PC-9 (cell line): Measurements from ENCODE around the gene MLYCD. TPM values are rescaled to one million over a fixed set of nuclear protein-coding genes. Genes with fewer than 3 reads are reported as not detected.

Experiments
- BruUV-seq: library from RNA; stranded (reverse); fragments of 400-500 nt; replicated peaks from 2 replicates; lab custom pipeline; 2021; lab: Mats Ljungman, UMichigan
- CTCF ChIA-PET: fragments of 300-600 bp; sonication (Branson Sonifier 250); formaldehyde crosslinking; loops from one replicate; lab custom pipeline; 2022; ENCODE audit warnings: antibody characterized with exemption; lab: Charles Lee
- POLR2A ChIA-PET: fragments of 300-600 bp; sonication (Branson Sonifier 250); formaldehyde crosslinking; loops from one replicate; lab custom pipeline; 2022; ENCODE audit warnings: antibody characterized with exemption; ENCODE audit not compliant: unreplicated experiment; lab: Charles Lee
- DNase-seq, 2 experiments: peaks; one replicate each; pipeline versions ENCODE4 v3.0.0 to v3.0.0-alpha.2; 2015 to 2022; ENCODE audit warnings: mixed read lengths in 1 of 2
- H2AFZ ChIP-seq: fragments of 200-600 bp; sonication (generic); 2 replicates; pipeline ENCODE4 v1.8.1; 2017; ENCODE audit warnings: antibody characterized with exemption
- H3F3A ChIP-seq: fragments of 200-600 bp; sonication (generic); 2 replicates; pipeline ENCODE4 v1.8.1; 2017; ENCODE audit warnings: antibody characterized with exemption, mild to moderate bottlenecking, low read depth; ENCODE audit not compliant: insufficient read depth
- H3K27ac ChIP-seq: fragments of 200-600 bp; sonication (generic); 2 replicates; pipeline ENCODE4 v1.6.1; 2016; ENCODE audit warnings: mixed run types
- H3K27me3 ChIP-seq: fragments of 200-600 bp; sonication (generic); 2 replicates; pipeline ENCODE4 v1.6.1; 2016; ENCODE audit warnings: low read depth, mixed run types; ENCODE audit not compliant: insufficient read depth
- H3K36me3 ChIP-seq: fragments of 200-600 bp; sonication (generic); 2 replicates; pipeline ENCODE4 v1.6.1; 2016; ENCODE audit warnings: low read depth, mixed run types
- H3K4me1 ChIP-seq: fragments of 200-600 bp; sonication (generic); replicated peaks from 2 replicates; pipeline ENCODE4 v1.6.1; 2016; ENCODE audit warnings: mixed run types; ENCODE audit not compliant: insufficient read depth
- H3K4me2 ChIP-seq: fragments of 200-600 bp; sonication (generic); 2 replicates; pipeline ENCODE4 v1.6.1; 2017; ENCODE audit warnings: mixed run types
- H3K4me3 ChIP-seq: fragments of 200-600 bp; sonication (generic); 2 replicates; pipeline ENCODE4 v1.6.1; 2016; ENCODE audit warnings: mixed run types
- H3K79me2 ChIP-seq: fragments of 200-600 bp; sonication (generic); 2 replicates; pipeline ENCODE4 v1.6.1; 2017; ENCODE audit warnings: low read depth, mixed run types
- H3K9me2 ChIP-seq: fragments of 200-600 bp; sonication (generic); 2 replicates; pipeline ENCODE4 v1.8.1; 2017; ENCODE audit warnings: mild to moderate bottlenecking; ENCODE audit not compliant: insufficient read depth
- H3K9me3 ChIP-seq: fragments of 200-600 bp; sonication (generic); 2 replicates; pipeline ENCODE4 v1.8.1; 2016; ENCODE audit warnings: low read depth; ENCODE audit not compliant: insufficient read depth
- H4K20me1 ChIP-seq: fragments of 200-600 bp; sonication (generic); 2 replicates; pipeline ENCODE4 v1.8.1; 2017; ENCODE audit not compliant: insufficient read depth
- EZH2 ChIP-seq: fragments of 200-600 bp; sonication (generic); IDR thresholded peaks from 2 replicates; pipeline ENCODE4 v1.8.0; 2017; ENCODE audit warnings: antibody characterized with exemption, low read depth
- intact Hi-C: fragments of 100-400 bp; cut with micrococcal nuclease; formaldehyde crosslinking; loops from one replicate; pipeline ENCODE4 v1.10.0; 2022; ENCODE audit not compliant: unreplicated experiment
- total RNA-seq: library from RNA; stranded (reverse); gene quantifications from 2 replicates; pipeline ENCODE4 v1.2.3, GENCODE V29; 2021
- TF ChIP-seq, protein P1 (sequence below): fragments of 200-600 bp; sonication (generic); conservative IDR thresholded peaks from 2 replicates; pipeline ENCODE4 v1.6.1; 2017; ENCODE audit warnings: mixed run types, antibody characterized with exemption, mild to moderate bottlenecking, moderate library complexity

The MLYCD gene
- total RNA-seq, 1 experiment from 2014 or later, result 4.7 TPM

DNA sequence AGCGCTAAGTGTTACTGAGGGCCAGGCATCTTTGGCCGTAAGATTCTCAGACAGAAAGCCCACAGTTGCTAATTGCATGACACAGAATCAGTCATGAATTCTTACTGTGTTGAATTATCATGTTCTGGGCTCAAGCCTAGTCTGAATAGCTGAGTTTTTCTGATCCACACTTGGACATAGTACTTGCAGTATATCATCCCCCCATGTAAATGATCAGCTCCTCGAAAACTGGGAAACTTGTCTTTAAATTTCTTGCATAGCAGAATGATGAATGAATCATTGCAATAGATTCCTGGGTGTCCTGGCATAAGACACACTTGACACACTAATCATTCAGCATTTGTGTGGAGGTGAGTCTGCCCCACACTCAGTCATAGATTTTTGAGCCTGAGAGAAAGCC lies 2.2 kb downstream of the MLYCD start:
- Histone ChIP-seq H3K27ac (no peak overlapping the region), H3K4me1 (peaks cover 12% of the 10 kb centered on the region), H3K4me2 (no peak overlapping the region), H4K20me1 (peaks cover 15% of the 10 kb centered on the region), H3K79me2 (no peaks in the 10 kb centered on the region), H2AFZ (no peak overlapping the region), H3F3A (0 out of 2 replicates have a peak, but pooled peaks cover 4% of the 10 kb centered on the region), H3K9me2 (no peaks in the 10 kb centered on the region), H3K9me3 (no peaks in the 10 kb centered on the region), H3K27me3 (peaks cover 5% of the 10 kb centered on the region; the same call in 1 of the 2 replicates), H3K4me3 (no peak overlapping the region), H3K36me3 (no peaks in the 10 kb centered on the region)
- CTCF ChIA-PET, result no interaction called here
- TF ChIP-seq EZH2, result no peak
- TF ChIP-seq, protein P1, sequence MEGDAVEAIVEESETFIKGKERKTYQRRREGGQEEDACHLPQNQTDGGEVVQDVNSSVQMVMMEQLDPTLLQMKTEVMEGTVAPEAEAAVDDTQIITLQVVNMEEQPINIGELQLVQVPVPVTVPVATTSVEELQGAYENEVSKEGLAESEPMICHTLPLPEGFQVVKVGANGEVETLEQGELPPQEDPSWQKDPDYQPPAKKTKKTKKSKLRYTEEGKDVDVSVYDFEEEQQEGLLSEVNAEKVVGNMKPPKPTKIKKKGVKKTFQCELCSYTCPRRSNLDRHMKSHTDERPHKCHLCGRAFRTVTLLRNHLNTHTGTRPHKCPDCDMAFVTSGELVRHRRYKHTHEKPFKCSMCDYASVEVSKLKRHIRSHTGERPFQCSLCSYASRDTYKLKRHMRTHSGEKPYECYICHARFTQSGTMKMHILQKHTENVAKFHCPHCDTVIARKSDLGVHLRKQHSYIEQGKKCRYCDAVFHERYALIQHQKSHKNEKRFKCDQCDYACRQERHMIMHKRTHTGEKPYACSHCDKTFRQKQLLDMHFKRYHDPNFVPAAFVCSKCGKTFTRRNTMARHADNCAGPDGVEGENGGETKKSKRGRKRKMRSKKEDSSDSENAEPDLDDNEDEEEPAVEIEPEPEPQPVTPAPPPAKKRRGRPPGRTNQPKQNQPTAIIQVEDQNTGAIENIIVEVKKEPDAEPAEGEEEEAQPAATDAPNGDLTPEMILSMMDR, result no peak
- no peak for DNase-seq
- intact Hi-C loops, result no loop called here
- BruUV-seq, result no TSS peak
- POLR2A ChIA-PET, result interaction anchor here (0.6 kb wide), 1 partner anchor 64 kb away, joined by 3 read pairs; no protein-coding TSS in a partner anchor

DNA sequence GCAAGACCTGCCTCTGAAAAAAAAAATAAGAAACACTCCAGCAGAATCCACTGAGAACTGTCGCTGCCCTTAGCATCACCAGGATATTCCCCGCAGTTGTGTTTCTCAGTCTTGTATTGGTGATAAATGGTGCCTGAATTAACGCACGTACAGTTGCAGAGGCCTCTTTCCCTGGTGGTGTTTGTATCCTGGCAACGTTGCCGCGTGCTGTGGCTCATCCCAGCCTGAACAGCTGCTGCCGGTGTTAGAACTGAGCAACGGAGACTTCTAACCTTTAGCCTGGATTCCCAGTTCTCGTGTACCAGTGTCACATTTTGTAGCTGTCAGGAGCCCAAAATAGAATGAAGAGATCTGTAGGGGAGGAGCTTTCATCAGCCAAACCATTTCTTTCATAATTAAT lies 4.8 kb downstream of the MLYCD start:
- H3K9me2 ChIP-seq, result no peaks in the 10 kb centered on the region
- H4K20me1 ChIP-seq, result peaks cover 15% of the 10 kb centered on the region
- H3K36me3 ChIP-seq, result 0 out of 2 replicates have a peak, but pooled peaks cover 4% of the 10 kb centered on the region
- intact Hi-C loops, result no loop called here
- CTCF ChIA-PET, result no interaction called here
- no peaks in the 10 kb centered on the region for H3K9me3 ChIP-seq
- no peak overlapping the region for H2AFZ ChIP-seq
- no TSS peak for BruUV-seq
- no peak overlapping the region for H3K27ac ChIP-seq
- DNase-seq, result no peak
- no peaks in the 10 kb centered on the region for H3F3A ChIP-seq
- no peak overlapping the region for H3K4me3 ChIP-seq
- peaks cover 12% of the 10 kb centered on the region for H3K4me1 ChIP-seq
- no peaks in the 10 kb centered on the region for H3K27me3 ChIP-seq
- TF ChIP-seq, protein P1, result no peak
- TF ChIP-seq EZH2, result no peak
- H3K79me2 ChIP-seq, result no peaks in the 10 kb centered on the region
- H3K4me2 ChIP-seq, result no peak overlapping the region
- POLR2A ChIA-PET, result no interaction called here

DNA sequence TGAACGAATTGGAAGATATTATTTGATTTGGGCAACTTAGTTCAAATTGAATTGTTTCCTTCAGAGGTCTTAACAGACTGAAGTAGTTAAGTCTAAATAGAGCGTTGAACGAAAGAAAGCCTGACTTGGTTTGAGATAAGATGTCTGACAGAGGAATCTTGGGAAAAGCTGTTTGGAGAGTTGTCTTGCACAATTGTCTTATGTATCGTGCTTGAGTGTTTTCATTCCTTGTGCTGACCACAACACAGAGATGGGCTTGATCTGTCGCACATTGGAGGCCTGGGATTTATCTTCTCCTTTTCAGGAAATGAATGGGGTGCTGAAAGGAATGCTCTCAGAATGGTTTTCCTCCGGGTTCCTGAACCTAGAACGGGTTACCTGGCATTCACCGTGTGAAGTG lies 7.8 kb downstream of the MLYCD start:
- BruUV-seq, result no TSS peak
- H3K9me3 ChIP-seq, result no peaks in the 10 kb centered on the region
- no peaks in the 10 kb centered on the region for H3K27me3 ChIP-seq
- no peak for DNase-seq
- H3K36me3 ChIP-seq, result 0 out of 2 replicates have a peak, but pooled peaks cover 4% of the 10 kb centered on the region
- TF ChIP-seq, protein P1, result no peak
- TF ChIP-seq EZH2, result no peak
- H3K79me2 ChIP-seq, result no peaks in the 10 kb centered on the region
- no peak overlapping the region for H3K27ac ChIP-seq
- H3K4me2 ChIP-seq, result no peak overlapping the region
- no peaks in the 10 kb centered on the region for H3K9me2 ChIP-seq
- no peak overlapping the region for H3K4me3 ChIP-seq
- ChIA-PET POLR2A (no interaction called here), CTCF (no interaction called here)
- intact Hi-C loops, result no loop called here
- H4K20me1 ChIP-seq, result peaks cover 6% of the 10 kb centered on the region
- no peak overlapping the region for H2AFZ ChIP-seq
- no peaks in the 10 kb centered on the region for H3F3A ChIP-seq
- H3K4me1 ChIP-seq, result no peaks in the 10 kb centered on the region
